Measurements from ENCODE around the gene RBM43.
"Not testable (repeated sequence)": the region's sequence is repeated elsewhere in the genome, so short reads cannot be mapped to it uniquely, and the experiment has no call there.

RBM43 gene

GRCh38 chr2:151268085-151268484, 6.4 kb upstream of the RBM43 start:
- DNase-seq (ENCODE audit: low read depth): no peak

GRCh38 chr2:151267537-151267936, 5.9 kb upstream of the RBM43 start:
- DNase-seq (ENCODE audit: low read depth): no peak

GRCh38 chr2:151265991-151266390, 4.3 kb upstream of the RBM43 start:
- DNase-seq (ENCODE audit: low read depth): no peak

GRCh38 chr2:151264157-151264825, 2.6 kb upstream of the RBM43 start:
- DNase-seq (ENCODE audit: low read depth): no peak

GRCh38 chr2:151262629-151263028, 966 bp upstream of the RBM43 start:
- no peak for DNase-seq (ENCODE audit: low read depth)

GRCh38 chr2:151261977-151262291, 271 bp upstream of the RBM43 start:
- DNase-seq (ENCODE audit: low read depth): no peak

- DNase-seq (ENCODE audit: low read depth): no peak
Measured at GRCh38 chr2:151260573-151261230, 961 bp downstream of the RBM43 start.

- no peak for DNase-seq (ENCODE audit: low read depth)
Measured at GRCh38 chr2:151258121-151258520, 3.5 kb downstream of the RBM43 start.

GRCh38 chr2:151252646-151253045, 9.0 kb downstream of the RBM43 start:
- no peak for DNase-seq (ENCODE audit: low read depth)

- no peak for DNase-seq (ENCODE audit: low read depth)
Measured at GRCh38 chr2:151251012-151251411, 10.7 kb downstream of the RBM43 start.

GRCh38 chr2:151247432-151247831, 14.2 kb downstream of the RBM43 start:
- no peak for DNase-seq (ENCODE audit: low read depth)

- DNase-seq (ENCODE audit: low read depth): no peak
Measured at GRCh38 chr2:151246152-151246551, 15.5 kb downstream of the RBM43 start.

- no peak for DNase-seq (ENCODE audit: low read depth)
Measured at GRCh38 chr2:151243468-151243867, 18.2 kb downstream of the RBM43 start.

- no peak for DNase-seq (ENCODE audit: low read depth)
Measured at GRCh38 chr2:151241224-151241623, 20.4 kb downstream of the RBM43 start.

- no peak for DNase-seq (ENCODE audit: low read depth)
Measured at GRCh38 chr2:151240433-151240832, 21.2 kb downstream of the RBM43 start.

GRCh38 chr2:151239624-151240023, 22.0 kb downstream of the RBM43 start:
- no peak for DNase-seq (ENCODE audit: low read depth)

GRCh38 chr2:151238527-151239487, 22.9 kb downstream of the RBM43 start:
- no peak for DNase-seq (ENCODE audit: low read depth)

GRCh38 chr2:151237422-151238025, 24.1 kb downstream of the RBM43 start:
- DNase-seq (ENCODE audit: low read depth): no peak

- not testable (repeated sequence) for DNase-seq (ENCODE audit: low read depth)
Measured at GRCh38 chr2:151233760-151234159, 27.9 kb downstream of the RBM43 start.

GRCh38 chr2:151233288-151233687, 28.4 kb downstream of the RBM43 start:
- not testable (repeated sequence) for DNase-seq (ENCODE audit: low read depth)

- no peak for DNase-seq (ENCODE audit: low read depth)
Measured at GRCh38 chr2:151230627-151231140, 31.0 kb downstream of the RBM43 start.

- no peak for DNase-seq (ENCODE audit: low read depth)
Measured at GRCh38 chr2:151228847-151229512, 32.7 kb downstream of the RBM43 start.

Data from T-helper 22 cell (primary cell).